SU-DHL-6 (cell line): ENCODE results near the gene CTSH.

Experiments used
- H2AFZ ChIP-seq: fragments of 200-600 bp; sonication (generic); 2 replicates; pipeline ENCODE4 v1.6.1; 2014; ENCODE audit warnings: low read depth, mild to moderate bottlenecking, moderate library complexity, mixed read lengths, antibody characterized with exemption, low read length; ENCODE audit not compliant: severe bottlenecking
- H3F3A ChIP-seq: fragments of 200-600 bp; shearing (Covaris generic); 2 replicates; pipeline ENCODE4 v1.6.0; 2016; ENCODE audit warnings: antibody characterized with exemption, mild to moderate bottlenecking; ENCODE audit not compliant: insufficient read depth
- H3K27ac ChIP-seq: fragments of 200-600 bp; sonication (generic); 2 replicates; pipeline ENCODE4 v1.5.1; 2016; ENCODE audit warnings: low read depth, mild to moderate bottlenecking, low read length, moderate library complexity, mixed read lengths
- H3K27me3 ChIP-seq: fragments of 200-600 bp; sonication (generic), shearing (Covaris generic); 2 replicates; pipeline ENCODE4 v1.6.0; 2014; ENCODE audit warnings: mild to moderate bottlenecking, low read length
- H3K36me3 ChIP-seq: fragments of 200-600 bp; sonication (generic); 2 replicates; pipeline ENCODE4 v1.6.1; 2014; ENCODE audit warnings: mild to moderate bottlenecking, low read length, mixed read lengths
- H3K4me2 ChIP-seq: fragments of 300-600, 200-600 bp; shearing (Covaris generic), sonication (generic); 2 replicates; pipeline ENCODE4 v1.6.0; 2014; ENCODE audit warnings: low read length, low read depth, mild to moderate bottlenecking; ENCODE audit not compliant: poor library complexity, severe bottlenecking
- H3K4me3 ChIP-seq: fragments of 200-600 bp; sonication (generic); 2 replicates; pipeline ENCODE4 v1.5.1; 2014; ENCODE audit warnings: antibody characterized with exemption, low read length, mild to moderate bottlenecking, mixed read lengths; ENCODE audit not compliant: insufficient read depth, poor library complexity, severe bottlenecking
- H3K79me2 ChIP-seq: fragments of 200-600 bp; sonication (generic); 2 replicates; pipeline ENCODE4 v1.6.1; 2014; ENCODE audit warnings: mild to moderate bottlenecking, low read length, moderate library complexity; ENCODE audit not compliant: insufficient read depth
- H3K9ac ChIP-seq: fragments of 200-600 bp; sonication (generic); 2 replicates; pipeline ENCODE4 v1.7.0; 2014; ENCODE audit warnings: mild to moderate bottlenecking, low read length
- H3K9me2 ChIP-seq: fragments of 200-600 bp; sonication (generic); replicated peaks from 2 replicates; pipeline ENCODE4 v1.6.1; 2014; ENCODE audit warnings: low read length; ENCODE audit not compliant: insufficient read depth
- H3K9me3 ChIP-seq: fragments of 200-600 bp; sonication (generic); 2 replicates; pipeline ENCODE4 v1.6.1; 2014; ENCODE audit warnings: low read length, mixed read lengths; ENCODE audit not compliant: insufficient read depth
- H4K20me1 ChIP-seq: fragments of 200-600 bp; sonication (generic); 2 replicates; pipeline ENCODE4 v1.6.1; 2014; ENCODE audit warnings: low read depth, mild to moderate bottlenecking, antibody characterized with exemption, low read length, moderate library complexity, mixed read lengths
- CTCF ChIP-seq: fragments of 200-600 bp; sonication (generic); IDR thresholded peaks from one replicate; pipeline ENCODE4 v1.5.1; 2017; ENCODE audit warnings: antibody characterized with exemption, mild to moderate bottlenecking, low read length, moderate library complexity; ENCODE audit not compliant: insufficient read depth, poor library complexity, severe bottlenecking
- EZH2phosphoT487 ChIP-seq: fragments of 200-600 bp; sonication (generic), shearing (Covaris generic); conservative IDR thresholded peaks from 2 replicates; pipeline ENCODE4 v1.6.1; 2018; ENCODE audit warnings: mild to moderate bottlenecking, antibody characterized with exemption, low read length, moderate library complexity, mixed read lengths

CTSH gene

GRCh38 chr15:78992416-78993256 lies 47.8 kb upstream of the CTSH start:
- Histone ChIP-seq H3K79me2 (no peaks in the 10 kb centered on the region), H3K27ac (no peak overlapping the region), H3K36me3 (no peaks in the 10 kb centered on the region), H3K9me3 (no peaks in the 10 kb centered on the region), H3K4me2 (no peak overlapping the region), H3K9me2 (no peaks in the 10 kb centered on the region), H3F3A (no peaks in the 10 kb centered on the region), H3K9ac (no peak overlapping the region), H2AFZ (no peak overlapping the region), H3K4me3 (no peak overlapping the region), H3K27me3 (no peaks in the 10 kb centered on the region), H4K20me1 (no peaks in the 10 kb centered on the region)
- no peak for TF ChIP-seq CTCF
- TF ChIP-seq EZH2phosphoT487 = no peak

GRCh38 chr15:78991879-78992278 lies 47.0 kb upstream of the CTSH start:
- Histone ChIP-seq H3K4me2 (no peak overlapping the region), H3K27me3 (no peaks in the 10 kb centered on the region), H4K20me1 (no peaks in the 10 kb centered on the region), H3F3A (no peaks in the 10 kb centered on the region), H3K9me3 (no peaks in the 10 kb centered on the region), H3K27ac (no peak overlapping the region), H3K9ac (no peak overlapping the region), H3K9me2 (no peaks in the 10 kb centered on the region), H3K79me2 (no peaks in the 10 kb centered on the region), H3K36me3 (no peaks in the 10 kb centered on the region), H2AFZ (no peak overlapping the region), H3K4me3 (no peak overlapping the region)
- TF ChIP-seq CTCF (no peak), EZH2phosphoT487 (no peak)

GRCh38 chr15:78991476-78991875 lies 46.6 kb upstream of the CTSH start:
- H3K27me3 ChIP-seq = no peaks in the 10 kb centered on the region
- H3K27ac ChIP-seq = no peak overlapping the region
- TF ChIP-seq EZH2phosphoT487 (no peak), CTCF (no peak)
- no peaks in the 10 kb centered on the region for H3K79me2 ChIP-seq
- no peaks in the 10 kb centered on the region for H3F3A ChIP-seq
- no peak overlapping the region for H2AFZ ChIP-seq
- H4K20me1 ChIP-seq = no peaks in the 10 kb centered on the region
- H3K4me3 ChIP-seq = no peak overlapping the region
- no peaks in the 10 kb centered on the region for H3K9me2 ChIP-seq
- no peaks in the 10 kb centered on the region for H3K36me3 ChIP-seq
- H3K9me3 ChIP-seq = no peaks in the 10 kb centered on the region
- H3K9ac ChIP-seq = no peak overlapping the region
- H3K4me2 ChIP-seq = no peak overlapping the region
